NCI-H2227 (cell line): Measurements from ENCODE around the gene EDA.

Source experiments
- DNase-seq: peaks from one replicate; lab custom pipeline; 2025; ENCODE audit not compliant: unreplicated experiment; lab: John Stamatoyannopoulos, UW

EDA gene

GRCh38 chrX:70054391-70054790 is 438.5 kb downstream of the EDA start:
- no peak for DNase-seq

GRCh38 chrX:70062076-70062475 is 446.2 kb downstream of the EDA start, which contains the start of gene OTUD6A:
OTUD6A (plus strand) TSS chrX:70062457; CDS start chrX:70062525, 68 bp downstream.
- no peak for DNase-seq

- DNase-seq: no peak
These were observed 447.1 kb downstream of the EDA start for GRCh38 chrX:70062961-70063550.

- no peak for DNase-seq
These were observed 450.7 kb downstream of the EDA start for GRCh38 chrX:70066646-70067045.

- DNase-seq: no peak
These were observed 463.4 kb downstream of the EDA start for GRCh38 chrX:70079297-70079696.

GRCh38 chrX:70079870-70080269 is 464.0 kb downstream of the EDA start:
- DNase-seq: no peak

- DNase-seq: no peak
These were observed 466.8 kb downstream of the EDA start for GRCh38 chrX:70082723-70083122.

- no peak for DNase-seq
These were observed 468.8 kb downstream of the EDA start for GRCh38 chrX:70084592-70085240.

GRCh38 chrX:70087857-70088630 is 472.1 kb downstream of the EDA start:
- no peak for DNase-seq

- DNase-seq: no peak
These were observed 472.8 kb downstream of the EDA start for GRCh38 chrX:70088751-70089150.
